Type B pancreatic cell (in vitro differentiated cells): ENCODE measurements around the gene WDR6. TPM values are rescaled to one million over a fixed set of nuclear protein-coding genes. Genes with fewer than 3 reads are reported as not detected.

ENCODE experiments used
- DNase-seq: peaks from one replicate; pipeline ENCODE4 v3.0.0; 2021; ENCODE audit warnings: mixed read lengths; ENCODE audit not compliant: unreplicated experiment; ENCODE audit errors: extremely low spot score
- H3K27ac Mint-ChIP-seq: 2 replicates; pipeline ENCODE4 v1.8.0; 2021; ENCODE audit warnings: mild to moderate bottlenecking, mixed read lengths
- H3K27me3 Mint-ChIP-seq: 2 replicates; pipeline ENCODE4 v1.8.0; 2021; ENCODE audit warnings: mixed read lengths
- H3K36me3 Mint-ChIP-seq: 2 replicates; pipeline ENCODE4 v1.8.0; 2021; ENCODE audit warnings: mixed read lengths
- H3K4me1 Mint-ChIP-seq: one replicate; pipeline ENCODE4 v1.8.0; 2021; ENCODE audit warnings: mixed read lengths; ENCODE audit not compliant: unreplicated experiment
- H3K4me3 Mint-ChIP-seq: 2 replicates; pipeline ENCODE4 v1.8.0; 2021; ENCODE audit warnings: mild to moderate bottlenecking, mixed read lengths
- H3K9me3 Mint-ChIP-seq: 2 replicates; pipeline ENCODE4 v1.8.0; 2021; ENCODE audit warnings: mixed read lengths
- total RNA-seq: library from RNA; stranded (reverse); gene quantifications from 2 replicates; pipeline ENCODE4 v1.2.1, GENCODE V29; 2021; ENCODE audit warnings: low replicate concordance
- TF ChIP-seq, protein P1 (sequence below): fragments of 200-600 bp; sonication (generic); conservative IDR thresholded peaks from 2 replicates; pipeline ENCODE4 v1.5.0; 2021; ENCODE audit warnings: antibody characterized with exemption, mild to moderate bottlenecking

WDR6 gene
- total RNA-seq, 1 donor from 2014 or later: 334 TPM

DNA sequence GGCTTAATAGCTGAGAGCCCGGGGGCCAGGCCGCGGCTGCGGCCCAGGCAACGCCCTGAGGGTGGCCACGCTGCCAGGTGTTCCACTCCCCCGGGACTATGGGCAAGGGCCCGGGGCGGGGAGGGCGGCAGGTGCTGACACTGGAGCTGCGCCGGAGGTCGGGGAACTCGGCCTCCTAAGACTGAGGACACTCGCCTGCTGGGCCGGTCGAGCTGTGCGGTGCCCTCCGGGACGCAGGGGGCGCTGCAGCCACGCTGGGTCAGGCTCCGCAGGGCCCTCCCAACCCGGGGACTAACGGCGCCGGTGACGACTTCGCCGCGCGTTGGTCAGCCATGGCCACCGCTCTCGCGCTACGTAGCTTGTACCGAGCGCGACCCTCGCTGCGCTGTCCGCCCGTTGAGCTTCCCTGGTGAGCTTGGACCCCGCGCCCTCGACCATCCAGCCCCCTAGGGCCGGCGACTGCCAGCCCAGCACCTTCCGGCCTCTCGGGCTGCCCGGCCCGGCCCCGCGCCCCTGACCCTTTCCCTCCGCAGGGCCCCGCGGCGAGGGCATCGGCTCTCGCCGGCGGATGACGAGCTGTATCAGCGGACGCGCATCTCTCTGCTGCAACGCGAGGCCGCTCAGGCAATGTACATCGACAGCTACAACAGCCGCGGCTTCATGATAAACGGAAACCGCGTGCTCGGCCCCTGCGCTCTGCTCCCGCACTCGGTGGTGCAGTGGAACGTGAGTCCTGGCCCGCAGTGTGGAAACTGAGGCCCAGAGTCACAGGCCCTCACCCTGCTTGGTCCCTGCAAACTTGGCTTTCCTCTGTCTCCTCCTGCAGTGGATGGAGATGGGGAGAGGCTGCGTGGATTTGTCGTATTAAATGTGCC is 14.9 kb downstream of the WDR6 start, which contains the start of gene NDUFAF3:
Gene NDUFAF3 (plus strand): TSS at position 309 of the 875 bp plus-strand sequence. CDS start 24 bp downstream, at position 333.
- Mint-ChIP-seq H3K27me3 (no peaks in the 10 kb centered on the region), H3K27ac (peak within 1 kb of the TSS; percentile 97), H3K4me3 (peak within 1 kb of the TSS; percentile 96), H3K36me3 (peaks cover 8% of the 10 kb centered on the region), H3K9me3 (no peaks in the 10 kb centered on the region), H3K4me1 (peaks cover 15% of the 10 kb centered on the region)
- DNase-seq: peak; percentile 98
- TF ChIP-seq, protein P1, sequence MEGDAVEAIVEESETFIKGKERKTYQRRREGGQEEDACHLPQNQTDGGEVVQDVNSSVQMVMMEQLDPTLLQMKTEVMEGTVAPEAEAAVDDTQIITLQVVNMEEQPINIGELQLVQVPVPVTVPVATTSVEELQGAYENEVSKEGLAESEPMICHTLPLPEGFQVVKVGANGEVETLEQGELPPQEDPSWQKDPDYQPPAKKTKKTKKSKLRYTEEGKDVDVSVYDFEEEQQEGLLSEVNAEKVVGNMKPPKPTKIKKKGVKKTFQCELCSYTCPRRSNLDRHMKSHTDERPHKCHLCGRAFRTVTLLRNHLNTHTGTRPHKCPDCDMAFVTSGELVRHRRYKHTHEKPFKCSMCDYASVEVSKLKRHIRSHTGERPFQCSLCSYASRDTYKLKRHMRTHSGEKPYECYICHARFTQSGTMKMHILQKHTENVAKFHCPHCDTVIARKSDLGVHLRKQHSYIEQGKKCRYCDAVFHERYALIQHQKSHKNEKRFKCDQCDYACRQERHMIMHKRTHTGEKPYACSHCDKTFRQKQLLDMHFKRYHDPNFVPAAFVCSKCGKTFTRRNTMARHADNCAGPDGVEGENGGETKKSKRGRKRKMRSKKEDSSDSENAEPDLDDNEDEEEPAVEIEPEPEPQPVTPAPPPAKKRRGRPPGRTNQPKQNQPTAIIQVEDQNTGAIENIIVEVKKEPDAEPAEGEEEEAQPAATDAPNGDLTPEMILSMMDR: peak; percentile 99

DNA sequence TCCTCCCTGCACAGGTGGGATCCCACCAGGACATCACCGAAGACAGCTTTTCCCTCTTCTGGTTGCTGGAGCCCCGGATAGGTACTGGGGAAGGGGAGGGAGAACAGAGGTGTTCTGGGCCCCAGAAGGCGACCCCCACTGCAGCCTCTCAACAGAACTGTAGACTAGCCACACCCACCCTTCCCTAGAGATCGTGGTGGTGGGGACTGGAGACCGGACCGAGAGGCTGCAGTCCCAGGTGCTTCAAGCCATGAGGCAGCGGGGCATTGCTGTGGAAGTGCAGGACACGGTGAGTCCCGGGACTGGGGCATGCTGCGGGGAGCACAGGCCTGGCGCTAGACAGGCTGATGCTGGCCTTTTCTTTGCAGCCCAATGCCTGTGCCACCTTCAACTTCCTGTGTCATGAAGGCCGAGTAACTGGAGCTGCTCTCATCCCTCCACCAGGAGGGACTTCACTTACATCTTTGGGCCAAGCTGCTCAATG is 15.5 kb downstream of the WDR6 start:
- no peak for DNase-seq
- peak overlapping the region; percentile 94 for H3K4me3 Mint-ChIP-seq
- no peaks in the 10 kb centered on the region for H3K27me3 Mint-ChIP-seq
- TF ChIP-seq, protein P1: no peak
- H3K36me3 Mint-ChIP-seq: peaks cover 12% of the 10 kb centered on the region
- peak overlapping the region; percentile 92 for H3K27ac Mint-ChIP-seq
- peaks cover 19% of the 10 kb centered on the region for H3K4me1 Mint-ChIP-seq
- no peaks in the 10 kb centered on the region for H3K9me3 Mint-ChIP-seq

DNA sequence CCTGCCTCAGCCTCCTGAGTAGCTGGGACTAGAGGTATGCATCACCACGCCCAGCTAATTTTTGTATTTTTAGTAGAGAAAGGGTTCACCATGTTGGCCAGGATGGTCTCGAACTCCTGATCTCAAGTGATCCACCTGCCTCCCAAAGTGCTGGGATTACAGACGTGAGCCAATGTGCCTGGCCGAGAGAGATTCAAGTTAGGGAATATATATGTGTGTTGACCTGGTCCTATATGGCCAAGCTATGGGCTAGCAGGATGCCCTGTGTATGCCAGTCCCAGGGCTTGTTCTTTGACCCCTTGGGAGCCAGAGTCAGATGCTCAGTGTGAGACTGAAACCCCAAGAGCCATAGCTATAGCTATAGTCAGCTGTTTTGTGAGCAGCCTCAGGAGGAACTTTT is 16.6 kb downstream of the WDR6 start:
- peaks cover 16% of the 10 kb centered on the region for H3K36me3 Mint-ChIP-seq
- peak overlapping the region; percentile 92 for H3K27ac Mint-ChIP-seq

DNA sequence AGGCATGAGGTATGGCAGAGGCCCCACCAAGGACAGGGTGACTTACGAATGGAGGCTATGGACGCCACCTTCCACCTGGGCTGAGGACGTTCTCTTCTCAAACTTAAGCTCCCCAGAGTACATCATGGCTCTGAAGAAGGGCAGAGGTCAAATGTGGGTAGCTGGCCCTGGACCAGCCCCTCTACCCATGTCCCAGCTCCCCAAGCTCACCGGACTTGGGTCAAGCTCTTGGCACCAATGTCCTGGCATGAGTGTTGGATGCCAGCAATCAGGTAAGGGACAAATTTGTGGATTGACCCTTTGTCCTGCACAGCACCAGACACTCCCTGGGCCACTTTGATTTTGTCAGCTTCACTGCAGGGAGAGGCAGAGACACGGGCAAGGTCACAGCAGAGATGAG is 17.3 kb downstream of the WDR6 start:
- Mint-ChIP-seq H3K36me3 (peaks cover 20% of the 10 kb centered on the region), H3K27ac (no peak overlapping the region), H3K9me3 (no peaks in the 10 kb centered on the region), H3K4me3 (no peak overlapping the region), H3K27me3 (no peaks in the 10 kb centered on the region), H3K4me1 (peaks cover 29% of the 10 kb centered on the region)
- TF ChIP-seq, protein P1: no peak
- DNase-seq: no peak

More for the DNA sequence above, 16.6 kb downstream of the WDR6 start:
- TF ChIP-seq, protein P1: no peak
- Mint-ChIP-seq H3K27me3 (no peaks in the 10 kb centered on the region), H3K4me1 (peaks cover 26% of the 10 kb centered on the region), H3K9me3 (no peaks in the 10 kb centered on the region), H3K4me3 (peak overlapping the region; percentile 94)
- no peak for DNase-seq

DNA sequence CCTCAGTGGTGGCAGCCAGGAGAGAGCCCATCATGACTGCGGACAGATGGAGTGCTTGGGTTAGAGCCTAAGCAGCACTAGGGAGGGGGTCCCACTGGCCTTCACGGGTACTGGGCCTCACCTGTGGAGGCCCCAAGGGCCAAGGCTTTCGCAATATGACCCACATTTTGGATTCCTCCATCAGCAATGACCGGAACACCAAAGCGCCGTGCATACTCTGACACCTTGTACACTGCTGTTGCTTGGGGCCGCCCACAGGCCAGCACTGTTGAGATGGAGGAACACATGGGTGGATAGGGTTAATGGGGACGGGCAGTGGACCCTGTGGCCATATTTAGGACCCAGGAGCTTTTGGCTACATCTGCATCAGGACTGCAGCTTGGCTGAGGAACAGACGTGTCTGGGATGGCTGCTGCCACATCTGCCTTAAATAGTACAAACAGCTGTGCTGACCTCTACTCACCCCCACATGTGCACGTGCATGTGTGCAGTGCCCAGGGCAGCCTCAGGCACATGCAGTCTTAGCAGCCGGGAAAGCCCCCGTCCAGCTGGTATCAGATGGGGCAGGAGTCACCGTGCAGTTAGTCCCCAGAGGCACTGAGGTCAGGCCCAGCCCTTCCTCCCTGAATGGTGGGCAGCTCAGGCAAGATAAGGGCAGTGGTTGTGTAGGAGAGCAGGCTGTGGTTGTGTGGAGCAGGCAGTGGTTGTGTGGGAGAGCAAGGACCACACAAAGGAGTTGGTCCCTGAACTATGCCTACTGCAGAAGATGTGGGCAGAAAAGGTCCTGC is 18.0 kb downstream of the WDR6 start:
- Mint-ChIP-seq H3K9me3 (no peaks in the 10 kb centered on the region), H3K27ac (peak overlapping the region; percentile 51), H3K4me3 (no peak overlapping the region), H3K4me1 (peaks cover 34% of the 10 kb centered on the region), H3K36me3 (peaks cover 22% of the 10 kb centered on the region), H3K27me3 (no peaks in the 10 kb centered on the region)
- TF ChIP-seq, protein P1: no peak
- DNase-seq: no peak
